22Rv1 (cell line): ENCODE measurements around the gene HDGFL3.

Experiments used
- ZFX ChIP-seq: fragments of 450-650 bp; IDR thresholded peaks from 2 replicates; pipeline ENCODE4 v1.6.1; 2017; ENCODE audit warnings: antibody characterized with exemption, borderline replicate concordance
- TF ChIP-seq, protein P1 (sequence below): fragments of 450-650 bp; IDR thresholded peaks from 2 replicates; pipeline ENCODE4 v1.5.1; 2017; ENCODE audit warnings: mild to moderate bottlenecking

DNA sequence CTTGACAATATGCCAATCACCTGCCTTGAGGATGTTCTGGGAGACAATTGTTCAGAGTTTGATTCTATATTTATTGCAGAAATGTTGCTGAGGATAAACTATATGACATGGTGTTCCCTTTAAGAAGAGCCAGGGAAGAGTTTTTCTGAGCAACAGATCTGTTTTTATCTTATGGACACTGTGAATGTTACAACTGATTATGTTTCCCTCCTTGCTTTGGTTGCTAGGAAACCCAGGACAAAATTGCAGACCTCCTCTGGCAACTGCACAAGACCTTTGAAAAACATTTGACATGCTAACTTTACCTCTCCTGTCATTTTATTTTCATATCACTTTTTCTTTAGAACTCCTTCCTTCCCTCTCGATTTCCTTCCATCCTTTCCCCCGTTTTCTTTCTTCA is 108.3 kb downstream of the HDGFL3 start:
- TF ChIP-seq, protein P1, sequence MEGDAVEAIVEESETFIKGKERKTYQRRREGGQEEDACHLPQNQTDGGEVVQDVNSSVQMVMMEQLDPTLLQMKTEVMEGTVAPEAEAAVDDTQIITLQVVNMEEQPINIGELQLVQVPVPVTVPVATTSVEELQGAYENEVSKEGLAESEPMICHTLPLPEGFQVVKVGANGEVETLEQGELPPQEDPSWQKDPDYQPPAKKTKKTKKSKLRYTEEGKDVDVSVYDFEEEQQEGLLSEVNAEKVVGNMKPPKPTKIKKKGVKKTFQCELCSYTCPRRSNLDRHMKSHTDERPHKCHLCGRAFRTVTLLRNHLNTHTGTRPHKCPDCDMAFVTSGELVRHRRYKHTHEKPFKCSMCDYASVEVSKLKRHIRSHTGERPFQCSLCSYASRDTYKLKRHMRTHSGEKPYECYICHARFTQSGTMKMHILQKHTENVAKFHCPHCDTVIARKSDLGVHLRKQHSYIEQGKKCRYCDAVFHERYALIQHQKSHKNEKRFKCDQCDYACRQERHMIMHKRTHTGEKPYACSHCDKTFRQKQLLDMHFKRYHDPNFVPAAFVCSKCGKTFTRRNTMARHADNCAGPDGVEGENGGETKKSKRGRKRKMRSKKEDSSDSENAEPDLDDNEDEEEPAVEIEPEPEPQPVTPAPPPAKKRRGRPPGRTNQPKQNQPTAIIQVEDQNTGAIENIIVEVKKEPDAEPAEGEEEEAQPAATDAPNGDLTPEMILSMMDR, result no peak
- no peak for TF ChIP-seq ZFX
